HG02798 (cell line): Measurements from ENCODE around the gene FAM117A.
"Not testable (repeated sequence)": the region's sequence is repeated elsewhere in the genome, so short reads cannot be mapped to it uniquely, and the experiment has no call there.

Experiments
- ATAC-seq: cut with Tn5 transposase; IDR thresholded peaks from one replicate; pipeline ENCODE4 v1.9.1; 2021; ENCODE audit warnings: mild to moderate bottlenecking; ENCODE audit not compliant: unreplicated experiment, poor library complexity

Gene FAM117A

GRCh38 chr17:49742166-49742638, 21.7 kb downstream of the FAM117A start:
- no peak for ATAC-seq

DNA sequence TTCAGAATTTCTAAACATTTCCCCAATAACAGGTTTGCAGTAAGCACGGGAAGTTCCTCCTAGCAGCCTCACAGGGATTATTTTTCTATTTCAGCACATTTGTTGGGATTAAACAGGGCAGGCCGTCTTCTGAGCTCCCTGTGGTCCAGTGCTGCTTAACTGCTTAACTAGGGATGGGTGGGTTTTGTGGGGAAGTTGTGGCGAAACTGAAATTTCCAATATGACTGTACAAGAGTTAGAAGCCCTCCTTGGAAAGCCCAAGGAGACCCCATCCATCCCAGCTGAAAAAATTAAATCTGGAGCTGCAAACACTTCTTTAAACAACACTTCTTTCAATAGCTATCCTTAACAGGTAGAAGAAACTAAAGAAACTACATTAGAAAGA, 22.2 kb downstream of the FAM117A start:
- no peak for ATAC-seq

GRCh38 chr17:49741009-49741691, 22.8 kb downstream of the FAM117A start:
- ATAC-seq, result peak; percentile 58

DNA sequence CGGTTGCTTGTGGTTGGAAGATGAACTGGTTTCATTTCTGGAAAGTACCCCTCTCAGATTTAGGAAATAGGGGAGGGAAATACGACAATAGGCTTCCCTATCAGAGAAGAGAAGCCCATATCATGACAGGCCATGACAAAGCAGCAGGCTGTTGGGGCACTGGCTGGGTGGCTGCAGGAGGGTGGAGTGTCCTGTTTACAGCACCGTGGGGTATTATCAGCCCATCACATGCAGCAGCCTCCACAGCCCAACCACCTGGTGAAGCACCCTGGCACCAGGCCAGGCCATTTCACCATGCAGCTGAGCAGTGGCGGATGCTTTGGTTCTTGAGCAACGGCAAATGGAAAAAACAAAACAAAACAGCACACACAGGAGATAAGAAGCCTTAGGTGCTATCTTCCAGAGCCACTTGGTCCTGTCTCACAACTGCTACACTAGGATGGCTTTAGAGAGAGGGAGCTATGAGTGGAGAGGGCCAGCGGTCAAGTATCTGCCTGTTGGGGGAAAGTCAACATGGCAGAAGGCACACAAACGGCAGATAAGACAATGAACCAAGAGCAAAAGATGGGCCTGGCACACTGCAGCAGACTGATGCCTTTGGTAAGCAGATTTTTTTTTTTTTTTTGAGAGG, 24.2 kb downstream of the FAM117A start:
- peak; percentile 62 for ATAC-seq

DNA sequence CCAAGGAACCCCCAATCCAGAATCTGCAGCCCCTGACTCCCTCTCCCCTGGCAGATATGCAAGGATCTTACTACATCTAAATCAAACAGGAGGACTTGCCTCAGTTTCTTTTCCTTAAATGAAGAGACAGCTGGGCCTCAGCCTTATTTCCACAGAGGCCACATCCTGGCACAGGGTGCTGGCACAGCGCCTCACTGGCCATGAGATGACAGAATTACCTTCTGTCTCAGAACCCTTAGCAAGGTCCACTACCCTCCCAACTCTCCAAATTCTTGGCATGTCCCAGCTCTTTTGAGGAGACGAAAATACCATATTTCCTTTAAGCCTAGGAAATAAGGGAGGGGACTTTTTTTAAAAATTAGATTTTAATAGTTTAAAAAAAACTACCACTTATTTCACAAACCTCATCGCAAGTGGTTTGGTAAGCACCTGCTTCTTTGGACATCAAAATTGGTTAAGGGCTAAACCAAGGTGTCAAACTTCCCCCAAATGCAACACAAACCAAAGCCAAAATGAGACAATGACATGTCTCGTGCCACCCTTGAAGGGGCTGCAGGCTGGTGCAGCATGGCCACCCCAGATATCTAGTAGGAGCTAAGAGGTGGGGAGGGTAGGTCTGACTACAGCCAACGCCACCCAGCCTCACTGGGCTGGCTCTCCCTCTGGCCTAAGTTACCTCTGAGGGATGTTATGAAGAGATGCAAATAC, 25.3 kb downstream of the FAM117A start:
- ATAC-seq, result no peak

DNA sequence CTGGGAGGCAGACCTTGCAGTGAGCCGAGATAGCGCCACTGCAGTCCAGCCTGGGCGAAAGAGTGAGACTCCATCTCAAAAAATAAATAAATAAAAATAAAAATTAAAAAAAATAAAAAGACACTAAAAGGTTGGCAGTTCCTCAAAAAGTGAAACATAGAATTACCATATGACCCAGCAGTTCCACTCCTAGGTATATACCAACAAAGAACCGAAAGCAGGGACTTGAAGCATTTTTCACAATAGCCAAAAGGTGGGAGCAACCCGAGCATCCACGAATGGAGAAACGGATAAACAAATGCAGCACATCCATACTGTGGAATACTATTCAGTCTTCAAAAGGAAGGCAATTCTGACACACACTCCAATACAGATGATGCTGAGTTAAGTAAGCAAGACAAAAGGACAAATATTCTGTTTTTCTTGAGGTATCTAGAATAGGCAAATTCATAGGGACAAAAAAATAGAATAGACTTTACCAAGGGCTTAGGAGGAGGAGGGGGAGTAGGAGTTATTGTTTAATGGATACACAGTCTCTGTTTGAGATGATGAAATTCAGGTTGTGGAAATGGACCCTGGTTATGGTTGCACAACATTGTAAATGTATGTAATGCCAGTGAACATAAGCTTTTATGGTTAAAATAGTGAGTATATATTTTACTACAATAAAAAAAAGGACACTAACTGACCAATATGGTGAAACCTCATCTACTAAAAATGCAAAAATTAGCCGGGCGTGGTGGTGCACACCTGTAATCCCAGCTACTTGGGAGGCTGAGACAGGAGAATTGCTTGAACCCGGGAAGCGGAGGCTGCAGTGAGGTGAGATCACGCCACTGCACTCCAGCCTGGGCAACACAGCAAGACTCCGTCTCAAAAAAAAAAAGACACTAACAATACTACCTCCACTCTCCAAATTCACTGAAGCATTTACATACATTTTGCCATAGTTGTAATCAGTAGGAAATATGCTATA, 29.1 kb downstream of the FAM117A start:
- ATAC-seq, result no peak

DNA sequence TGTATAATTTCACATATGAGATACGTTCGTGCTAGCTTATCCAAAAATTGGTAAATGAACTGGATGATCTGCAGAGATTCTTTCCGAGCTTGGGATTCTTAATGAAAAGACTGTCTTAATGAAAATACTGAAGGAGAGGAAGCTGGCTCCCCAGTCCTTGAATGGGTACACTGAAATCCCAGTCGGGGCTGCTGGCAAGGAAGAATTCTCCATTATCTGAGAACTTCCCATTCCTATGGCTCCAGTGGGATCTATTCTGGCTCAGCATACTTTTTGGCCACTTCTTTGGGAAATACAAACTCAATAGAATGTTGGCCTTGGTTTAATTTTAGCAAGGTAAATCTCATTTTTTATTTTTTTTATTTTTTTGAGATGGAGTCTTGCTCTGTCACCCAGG, 32.5 kb downstream of the FAM117A start:
- ATAC-seq, result no peak

DNA sequence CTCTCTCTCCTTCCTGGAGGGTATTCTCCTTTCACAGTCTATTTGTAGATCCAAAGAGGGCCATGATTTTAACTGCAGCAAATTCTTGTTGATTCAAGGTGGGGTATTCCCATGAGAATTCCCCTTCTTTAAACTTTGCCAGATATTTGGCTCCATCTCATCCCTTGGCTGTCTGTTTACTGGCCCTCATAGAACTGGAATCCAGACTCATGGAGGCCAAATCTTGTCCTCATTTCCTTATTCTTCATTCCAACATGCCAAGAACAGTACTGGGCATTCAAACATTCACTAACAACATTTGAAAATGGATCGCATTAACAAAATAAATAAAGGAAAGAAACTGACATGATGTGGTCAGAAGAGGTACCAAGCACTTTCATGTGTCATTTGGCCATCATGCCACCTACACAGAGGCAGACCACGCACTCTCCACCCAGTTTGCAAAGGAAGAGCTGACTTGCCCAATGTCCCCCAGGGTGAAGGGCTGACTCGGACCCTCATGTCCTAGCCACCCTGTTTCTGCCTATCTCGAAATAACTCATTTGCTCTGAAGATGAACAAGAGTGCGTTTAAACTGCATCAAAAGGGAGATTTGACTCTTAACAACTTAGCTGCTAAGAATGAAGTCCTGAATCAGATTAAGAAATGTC, 33.0 kb downstream of the FAM117A start:
- no peak for ATAC-seq

DNA sequence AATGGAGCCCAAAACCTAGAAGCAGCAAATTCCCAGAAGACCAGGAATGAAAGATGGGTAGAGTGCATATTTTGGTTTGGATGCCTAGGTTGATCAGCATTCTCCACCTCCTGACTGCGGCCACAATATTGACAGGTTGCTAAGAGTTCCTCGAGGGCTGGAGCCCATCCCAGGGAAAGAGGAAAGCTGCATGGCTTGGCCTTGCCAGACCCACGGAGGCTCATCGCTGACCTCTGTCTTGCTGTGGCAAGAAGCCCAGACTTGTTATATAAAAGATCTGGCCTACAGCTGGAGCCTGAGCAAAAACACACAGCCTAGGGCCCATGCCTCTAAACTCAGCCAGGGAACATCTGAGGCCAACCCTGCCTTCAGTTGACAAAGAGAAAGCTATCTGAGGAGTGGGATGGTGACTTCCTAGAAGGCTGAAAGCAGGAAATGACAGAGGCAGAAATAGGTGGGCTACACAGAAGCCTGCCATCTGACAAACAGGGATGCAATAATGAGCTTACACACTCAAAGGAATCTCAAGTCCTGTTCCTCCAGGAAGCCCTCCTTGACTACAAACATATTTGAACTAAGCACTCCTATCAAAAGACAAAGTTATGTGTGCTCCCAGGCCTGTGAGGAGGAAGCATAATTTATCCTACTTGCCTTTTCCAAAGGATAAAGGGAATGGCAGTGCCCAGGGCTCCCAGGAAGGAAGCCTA, 33.7 kb downstream of the FAM117A start:
- no peak for ATAC-seq

GRCh38 chr17:49729069-49729468, 34.9 kb downstream of the FAM117A start:
- ATAC-seq, result no peak

GRCh38 chr17:49728425-49728824, 35.5 kb downstream of the FAM117A start:
- no peak for ATAC-seq

GRCh38 chr17:49727380-49727779, 36.6 kb downstream of the FAM117A start:
- no peak for ATAC-seq

DNA sequence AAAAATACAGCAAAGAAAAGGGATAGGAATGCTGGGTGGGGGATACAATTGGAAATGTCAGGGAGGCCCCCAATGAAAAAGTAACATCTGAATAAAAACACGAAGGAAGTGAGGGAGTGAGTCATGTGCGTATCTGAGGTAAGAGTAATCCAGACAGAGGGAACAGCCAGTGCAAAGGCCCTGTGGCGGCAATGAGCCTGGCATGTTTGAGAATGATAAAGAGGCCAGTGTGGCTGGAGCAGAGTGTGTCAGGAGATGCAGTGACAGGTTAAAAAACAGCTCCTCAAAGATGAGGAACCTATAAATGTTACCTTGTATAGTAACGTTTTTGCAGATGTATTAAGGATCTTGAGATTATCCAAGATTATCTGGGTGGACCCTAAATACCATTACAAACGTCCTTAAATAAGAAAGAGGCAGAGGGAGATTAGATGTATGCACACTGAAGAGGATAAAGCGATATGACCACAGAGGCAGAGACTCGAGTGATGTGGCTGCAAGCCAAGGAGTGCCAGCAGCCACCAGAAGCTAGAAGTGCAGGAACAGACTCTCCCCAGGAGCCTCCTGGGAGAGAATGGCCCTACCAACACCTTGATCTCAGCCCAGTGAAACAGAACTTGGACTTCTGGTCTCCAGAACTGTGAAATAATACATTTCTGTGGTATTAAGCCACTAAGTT, 38.3 kb downstream of the FAM117A start:
- no peak for ATAC-seq

GRCh38 chr17:49724552-49724951, 39.4 kb downstream of the FAM117A start:
- not testable (repeated sequence) for ATAC-seq

DNA sequence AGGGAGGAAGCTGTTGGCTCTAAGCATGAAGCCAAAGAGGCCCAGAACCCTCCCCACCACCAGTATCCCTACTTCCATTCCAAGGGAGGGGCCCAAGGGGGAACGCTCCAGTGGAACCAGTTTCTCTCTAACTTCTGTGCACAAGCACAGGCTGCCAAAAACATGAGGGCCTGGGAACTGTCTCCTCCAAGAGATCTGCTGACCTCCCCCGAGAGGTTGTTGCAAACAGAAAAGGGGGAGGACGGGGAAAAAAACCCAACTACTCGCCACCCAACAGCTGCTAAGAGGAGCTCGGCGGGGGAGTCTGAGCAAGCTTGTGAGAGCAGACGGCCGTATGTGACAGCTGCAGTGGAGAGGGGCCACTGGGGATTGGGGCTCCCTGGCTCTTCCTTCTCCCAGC, 40.5 kb downstream of the FAM117A start:
- no peak for ATAC-seq

DNA sequence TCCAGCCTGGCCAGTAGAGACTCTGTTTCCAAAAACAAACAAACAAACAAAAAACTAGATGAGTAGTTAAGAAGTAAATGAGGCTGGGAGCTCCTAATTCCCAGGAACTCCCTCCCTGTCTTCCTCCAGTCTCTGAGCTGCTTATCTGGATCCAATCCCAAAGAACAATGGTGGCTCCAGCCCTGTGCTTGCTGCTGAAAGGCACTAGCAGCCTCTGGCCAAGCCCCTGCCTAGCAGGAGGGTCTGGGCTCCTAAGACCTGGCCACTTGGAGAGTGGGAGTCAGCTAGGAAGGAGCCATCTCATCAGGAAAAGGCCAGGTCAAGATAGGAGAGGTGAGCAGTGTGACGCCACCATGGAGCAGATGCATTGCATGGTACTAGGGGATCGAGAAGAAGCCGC, 41.9 kb downstream of the FAM117A start:
- ATAC-seq, result no peak

GRCh38 chr17:49717371-49717861, 46.5 kb downstream of the FAM117A start:
- ATAC-seq, result no peak

GRCh38 chr17:49716668-49717364, 47.1 kb downstream of the FAM117A start:
- ATAC-seq, result no peak
